CD4-positive, alpha-beta T cell (primary cell): ENCODE measurements around the gene GPNMB. TPM values are rescaled to one million over a fixed set of nuclear protein-coding genes. Genes with fewer than 3 reads are reported as not detected.
"Not testable (repeated sequence)": the region's sequence is repeated elsewhere in the genome, so short reads cannot be mapped to it uniquely, and the experiment has no call there.

ENCODE experiments used
- ATAC-seq: fragments of 200-7000 bp; cut with Tn5 transposase; one replicate; pipeline ENCODE4 v1.10.0; 2022; ENCODE audit warnings: mild to moderate bottlenecking; ENCODE audit not compliant: poor library complexity
- CTCF ChIA-PET: fragments of 350-600 bp; sonication (Branson Sonifier 250); formaldehyde crosslinking; loops from one replicate; lab custom pipeline; 2021; ENCODE audit warnings: antibody characterized with exemption, inconsistent platforms; lab: Charles Lee
- POLR2A ChIA-PET: fragments of 350-600 bp; sonication (Branson Sonifier 250); formaldehyde crosslinking; loops from one replicate; lab custom pipeline; 2021; ENCODE audit warnings: antibody characterized with exemption, inconsistent platforms; lab: Charles Lee
- DNase-seq, 14 experiments: peaks; one replicate each; pipeline ENCODE4 v3.0.0-alpha.2; 2013 to 2020; ENCODE audit warnings: mixed read lengths in 2 of 14
- H3K27ac ChIP-seq, 2 donors: one replicate each; pipeline versions ENCODE4 v1.5.1 to v1.7.0; 2013; ENCODE audit warnings: low read length in 2 of 2, low read depth in 1 of 2, mild to moderate bottlenecking in 1 of 2
- H3K27me3 ChIP-seq, 2 experiments: 1 replicate in 1 of 2; 2 replicates in 1 of 2; pipeline versions ENCODE4 v1.6.1 to v1.7.0; 2013; ENCODE audit warnings: low read length in 2 of 2, control low read depth in 1 of 2, mild to moderate bottlenecking in 1 of 2, moderate library complexity in 1 of 2; ENCODE audit not compliant: insufficient read depth in 2 of 2, control insufficient read depth in 1 of 2
- H3K36me3 ChIP-seq: one replicate; pipeline ENCODE4 v1.6.1; 2013; ENCODE audit warnings: low read length, control low read depth; ENCODE audit not compliant: insufficient read depth
- H3K4me1 ChIP-seq: one replicate; pipeline ENCODE4 v1.6.1; 2013; ENCODE audit warnings: low read length, control low read depth; ENCODE audit not compliant: insufficient read depth
- H3K4me3 ChIP-seq: one replicate; pipeline ENCODE4 v1.5.1; 2013; ENCODE audit warnings: mild to moderate bottlenecking, low read length, moderate library complexity
- H3K9me3 ChIP-seq, 2 experiments: 1 replicate in 1 of 2; 2 replicates in 1 of 2; pipeline versions ENCODE4 v1.6.1 to v1.7.0; 2013; ENCODE audit warnings: low read length in 2 of 2, mild to moderate bottlenecking in 2 of 2, control low read depth in 1 of 2, moderate library complexity in 1 of 2; ENCODE audit not compliant: control insufficient read depth in 1 of 2, insufficient read depth in 1 of 2
- H3K27ac Mint-ChIP-seq: one replicate; pipeline ENCODE4 v1.8.0; 2020; ENCODE audit warnings: mixed read lengths
- H3K27me3 Mint-ChIP-seq: one replicate; pipeline ENCODE4 v1.8.0; 2021; ENCODE audit warnings: mixed read lengths
- H3K36me3 Mint-ChIP-seq: one replicate; pipeline ENCODE4 v1.8.0; 2021; ENCODE audit warnings: low read depth, mixed read lengths
- H3K4me1 Mint-ChIP-seq: one replicate; pipeline ENCODE4 v1.8.0; 2021; ENCODE audit warnings: low read depth, mixed read lengths
- H3K4me3 Mint-ChIP-seq: one replicate; pipeline ENCODE4 v1.8.0; 2020; ENCODE audit warnings: mild to moderate bottlenecking, mixed read lengths
- H3K9me3 Mint-ChIP-seq: one replicate; pipeline ENCODE4 v1.8.0; 2020; ENCODE audit warnings: mixed read lengths
- CTCF ChIP-seq: fragments of 200-600 bp; IDR thresholded peaks from one replicate; pipeline ENCODE4 v1.8.0; 2022; ENCODE audit warnings: antibody characterized with exemption, mild to moderate bottlenecking
- intact Hi-C, 2 experiments: fragments of 100-400 bp; cut with DNase I in 1 of 2; cut with micrococcal nuclease in 1 of 2; formaldehyde crosslinking; loops; one replicate each; pipeline versions ENCODE4 v1.15.1 to v1.9.0; 2023 to 2025; cut with DNase I, micrococcal nuclease
- polyA plus RNA-seq, 2 donors: library from polyadenylated mRNA; unstranded; fragments of 120-200 nt; gene quantifications; one replicate each; pipeline ENCODE4 v1.2.1, GENCODE V29; 2013
- total RNA-seq, 174 experiments: library from RNA in 2 of 174; stranded (reverse) in 2 of 174; gene quantifications; one replicate each; pipeline ENCODE4 v1.2.3 and lab custom pipeline; 2021 to 2026

The GPNMB gene
- total RNA-seq (not detected), total RNA-seq (lab: John Stamatoyannopoulos, UW) (0 to 62.6 (median 0.72) reads per million in 172 experiments)
- polyA plus RNA-seq (2013, experiment 1 of 2): 0.52 TPM
- 1.2 TPM for polyA plus RNA-seq (2013, experiment 2 of 2)

GRCh38 chr7:23246555-23246954 lies at the start of gene GPNMB:
GPNMB (plus strand) TSS chr7:23246775; CDS start chr7:23246858, 83 bp downstream.
- peaks cover 66% of the 10 kb centered on the region for H3K27me3 Mint-ChIP-seq
- H3K27ac Mint-ChIP-seq: no peak within 1 kb of the TSS
- peaks cover 37 to 38% of the 10 kb centered on the region in 2 experiments for H3K27me3 ChIP-seq
- no peaks in the 10 kb centered on the region for H3K4me1 Mint-ChIP-seq
- H3K27ac ChIP-seq: no peak within 1 kb of the TSS
- intact Hi-C loops: no loop called here
- peaks cover 5% of the 10 kb centered on the region for H3K9me3 Mint-ChIP-seq
- DNase-seq: no peak
- ChIA-PET CTCF (no interaction called here), POLR2A (no interaction called here)
- H3K9me3 ChIP-seq: peaks cover 0 to 12% of the 10 kb centered on the region in 2 experiments
- ATAC-seq: no peak
- no peaks in the 10 kb centered on the region for H3K36me3 Mint-ChIP-seq
- H3K4me3 Mint-ChIP-seq: no peak within 1 kb of the TSS
- H3K36me3 ChIP-seq: no peaks in the 10 kb centered on the region
- H3K4me3 ChIP-seq: peak within 1 kb of the TSS; percentile 19
- peaks cover 9% of the 10 kb centered on the region for H3K4me1 ChIP-seq
- TF ChIP-seq CTCF: no peak

GRCh38 chr7:23197745-23198144 lies 48.8 kb upstream of the GPNMB start:
- peaks cover 62% of the 10 kb centered on the region for H3K36me3 Mint-ChIP-seq
- ATAC-seq, H3K27me3 Mint-ChIP-seq, H3K4me3 Mint-ChIP-seq, H3K4me1 Mint-ChIP-seq, DNase-seq, CTCF ChIA-PET, H3K27ac Mint-ChIP-seq, intact Hi-C loops, H3K9me3 Mint-ChIP-seq, H3K4me1 ChIP-seq, H3K27ac ChIP-seq, H3K4me3 ChIP-seq, H3K9me3 ChIP-seq, POLR2A ChIA-PET, H3K27me3 ChIP-seq: not testable (repeated sequence)
- peaks cover 30% of the 10 kb centered on the region for H3K36me3 ChIP-seq

GRCh38 chr7:23200331-23200730 lies 46.2 kb upstream of the GPNMB start:
- intact Hi-C loops: no loop called here
- ChIA-PET CTCF (no interaction called here), POLR2A (no interaction called here)
- ATAC-seq: no peak
- peaks cover 70% of the 10 kb centered on the region for H3K36me3 Mint-ChIP-seq
- no peak overlapping the region for H3K4me3 ChIP-seq
- H3K36me3 ChIP-seq: peaks cover 28% of the 10 kb centered on the region
- H3K27ac Mint-ChIP-seq: no peak overlapping the region
- TF ChIP-seq CTCF: no peak
- no peak overlapping the region for H3K27ac ChIP-seq
- no peaks in the 10 kb centered on the region for H3K9me3 ChIP-seq
- peaks cover 1% of the 10 kb centered on the region for H3K4me1 Mint-ChIP-seq
- H3K4me3 Mint-ChIP-seq: no peak overlapping the region
- H3K27me3 Mint-ChIP-seq: peaks cover 17% of the 10 kb centered on the region
- no peaks in the 10 kb centered on the region for H3K4me1 ChIP-seq
- no peaks in the 10 kb centered on the region for H3K9me3 Mint-ChIP-seq
- DNase-seq: no peak
- H3K27me3 ChIP-seq: no peaks in the 10 kb centered on the region

GRCh38 chr7:23204241-23204640 lies 42.3 kb upstream of the GPNMB start:
- DNase-seq: no peak
- Mint-ChIP-seq H3K27me3 (peaks cover 36% of the 10 kb centered on the region), H3K27ac (no peak overlapping the region), H3K9me3 (no peaks in the 10 kb centered on the region), H3K4me3 (no peak overlapping the region), H3K4me1 (peaks cover 6% of the 10 kb centered on the region), H3K36me3 (peaks cover 47% of the 10 kb centered on the region)
- Histone ChIP-seq H3K4me3 (no peak overlapping the region), H3K27ac (no peak overlapping the region), H3K27me3 (peaks cover 0 to 6% of the 10 kb centered on the region in 2 experiments), H3K4me1 (no peaks in the 10 kb centered on the region), H3K36me3 (peaks cover 19% of the 10 kb centered on the region), H3K9me3 (peaks cover 0 to 8% of the 10 kb centered on the region in 2 experiments)
- intact Hi-C loops: no loop called here
- ATAC-seq: no peak
- POLR2A ChIA-PET: no interaction called here
- CTCF ChIA-PET: no interaction called here
- TF ChIP-seq CTCF: no peak
